HepG2 (cell line): ENCODE data around the gene RPRML. TPM values are rescaled to one million over a fixed set of nuclear protein-coding genes. Genes with fewer than 3 reads are reported as not detected.
A peak's percentile ranks its signal among the peaks of the same experiment; 100 is the strongest.

ENCODE experiments used
- AHDC1 ChIP-seq: sonication (generic); formaldehyde crosslinking; IDR thresholded peaks from 2 replicates; pipeline ENCODE4 v1.5.1; 2020; ENCODE audit warnings: mild to moderate bottlenecking, missing genetic modification reagents, borderline replicate concordance
- CENPBD1 ChIP-seq: sonication (generic); formaldehyde crosslinking; IDR thresholded peaks from 2 replicates; pipeline ENCODE4 v1.8.0; 2022; ENCODE audit warnings: missing genetic modification reagents, low read depth, mild to moderate bottlenecking, borderline replicate concordance
- CREBL2 ChIP-seq: sonication (generic); formaldehyde crosslinking; IDR thresholded peaks from 2 replicates; pipeline ENCODE4 v1.8.1; 2023; ENCODE audit warnings: missing genetic modification reagents, mild to moderate bottlenecking, borderline replicate concordance
- CREM ChIP-seq, 2 experiments: sonication (generic) in 1 of 2; formaldehyde crosslinking in 1 of 2; IDR thresholded peaks; 2 replicates each; pipeline versions ENCODE4 v1.4.0 to v1.6.1; 2016 to 2020; ENCODE audit warnings: antibody characterized with exemption in 1 of 2, mild to moderate bottlenecking in 1 of 2, missing genetic modification reagents in 1 of 2
- GMEB2 ChIP-seq: IDR thresholded peaks from 2 replicates; pipeline ENCODE4 v1.6.1; 2016; ENCODE audit warnings: missing biosample characterization, missing genetic modification reagents, low read depth
- HOXA5 ChIP-seq: sonication (generic); formaldehyde crosslinking; IDR thresholded peaks from 2 replicates; pipeline ENCODE4 v1.4.0; 2020; ENCODE audit warnings: missing genetic modification reagents
- NCOA5 ChIP-seq: sonication (generic); formaldehyde crosslinking; IDR thresholded peaks from 2 replicates; pipeline ENCODE4 v1.4.0; 2020; ENCODE audit warnings: missing genetic modification reagents
- NONO ChIP-seq, 2 experiments: fragments of 450-650 bp in 1 of 2; sonication (generic) in 1 of 2; formaldehyde crosslinking in 1 of 2; IDR thresholded peaks in 1 of 2; conservative IDR thresholded peaks in 1 of 2; 2 replicates each; pipeline versions ENCODE4 v1.6.1 to v1.8.0; 2017 to 2022; ENCODE audit warnings: mild to moderate bottlenecking in 1 of 2, missing genetic modification reagents in 1 of 2, moderate library complexity in 1 of 2
- PLSCR1 ChIP-seq: sonication (generic); formaldehyde crosslinking; IDR thresholded peaks from 2 replicates; pipeline ENCODE4 v1.5.0; 2020; ENCODE audit warnings: missing genetic modification reagents, mild to moderate bottlenecking, borderline replicate concordance
- SP4 ChIP-seq: sonication (generic); formaldehyde crosslinking; IDR thresholded peaks from 2 replicates; pipeline ENCODE4 v1.8.1; 2023; ENCODE audit warnings: mild to moderate bottlenecking, missing genetic modification reagents
- TSC22D2 ChIP-seq: sonication (generic); formaldehyde crosslinking; IDR thresholded peaks from 2 replicates; pipeline ENCODE4 v1.5.1; 2020; ENCODE audit warnings: missing genetic modification reagents, mild to moderate bottlenecking, borderline replicate concordance
- ZBTB3 ChIP-seq: sonication (generic); formaldehyde crosslinking; IDR thresholded peaks from 2 replicates; pipeline ENCODE4 v1.4.0; 2020; ENCODE audit warnings: low read depth, mild to moderate bottlenecking, moderate library complexity, missing genetic modification reagents, borderline replicate concordance
- ZFAT ChIP-seq: sonication (generic); formaldehyde crosslinking; conservative IDR thresholded peaks from 2 replicates; pipeline ENCODE4 v1.8.1; 2023; ENCODE audit warnings: missing genetic modification reagents, inconsistent platforms
- ZNF235 ChIP-seq: sonication (generic); formaldehyde crosslinking; IDR thresholded peaks from 2 replicates; pipeline ENCODE4 v1.8.1; 2023; ENCODE audit warnings: mild to moderate bottlenecking, missing genetic modification reagents, borderline replicate concordance
- ZNF75D ChIP-seq: sonication (generic); formaldehyde crosslinking; IDR thresholded peaks from 2 replicates; pipeline ENCODE4 v1.8.1; 2023; ENCODE audit warnings: missing genetic modification reagents, mild to moderate bottlenecking, borderline replicate concordance
- polyA plus RNA-seq, 8 experiments: library from polyadenylated mRNA; depleted of rRNA in 3 of 8; stranded (reverse) in 7 of 8; unstranded in 1 of 8; fragments of >200 nt; fragmentation: Illumina TruSeq in 4 of 8; extraction: Trizol in 4 of 8; gene quantifications; 2 replicates each; pipeline versions ENCODE4 v1.2.1 to v1.2.3, GENCODE V29; 2011 to 2016; ENCODE audit warnings: low read depth in 4 of 8, missing spikeins in 1 of 8, mixed read lengths in 1 of 8; ENCODE audit not compliant: insufficient read depth in 1 of 8
- total RNA-seq, 5 experiments: library from RNA; depleted of rRNA; stranded (reverse); fragments of >200 nt; fragmentation: Illumina TruSeq; extraction: Trizol; gene quantifications; 2 replicates each; pipeline ENCODE4 v1.2.3, GENCODE V29; 2016; ENCODE audit warnings: low read depth in 1 of 5
- TF ChIP-seq, protein P1 (sequence below): sonication (generic); formaldehyde crosslinking; IDR thresholded peaks from 2 replicates; pipeline ENCODE4 v1.5.1; 2020; ENCODE audit warnings: missing genetic modification reagents, mild to moderate bottlenecking, borderline replicate concordance

The RPRML gene
- total and polyA plus RNA-seq, 2 of the 13 experiments (the other 11 are each of a cell fraction or from before 2014, with no cell fraction given): not detected

- TF ChIP-seq CENPBD1 (CRISPR knock-in tag): no peak
- no peak for TF ChIP-seq NONO (IDR thresholded peaks at IDR 0.05)
- TF ChIP-seq NONO (CRISPR knock-in tag; conservative IDR thresholded peaks at IDR 0.05): peak; percentile 83
- no peak for TF ChIP-seq ZNF235 (CRISPR knock-in tag)
- no peak for TF ChIP-seq PLSCR1
- TF ChIP-seq HOXA5 (CRISPR knock-in tag): peak; percentile 68; the same call in 1 of the 2 replicates
- TF ChIP-seq NCOA5 (CRISPR knock-in tag): no peak
- TF ChIP-seq CREBL2 (CRISPR knock-in tag): no peak
- TF ChIP-seq ZBTB3 (CRISPR knock-in tag): no peak
- TF ChIP-seq, protein P1, sequence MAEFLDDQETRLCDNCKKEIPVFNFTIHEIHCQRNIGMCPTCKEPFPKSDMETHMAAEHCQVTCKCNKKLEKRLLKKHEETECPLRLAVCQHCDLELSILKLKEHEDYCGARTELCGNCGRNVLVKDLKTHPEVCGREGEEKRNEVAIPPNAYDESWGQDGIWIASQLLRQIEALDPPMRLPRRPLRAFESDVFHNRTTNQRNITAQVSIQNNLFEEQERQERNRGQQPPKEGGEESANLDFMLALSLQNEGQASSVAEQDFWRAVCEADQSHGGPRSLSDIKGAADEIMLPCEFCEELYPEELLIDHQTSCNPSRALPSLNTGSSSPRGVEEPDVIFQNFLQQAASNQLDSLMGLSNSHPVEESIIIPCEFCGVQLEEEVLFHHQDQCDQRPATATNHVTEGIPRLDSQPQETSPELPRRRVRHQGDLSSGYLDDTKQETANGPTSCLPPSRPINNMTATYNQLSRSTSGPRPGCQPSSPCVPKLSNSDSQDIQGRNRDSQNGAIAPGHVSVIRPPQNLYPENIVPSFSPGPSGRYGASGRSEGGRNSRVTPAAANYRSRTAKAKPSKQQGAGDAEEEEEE (CRISPR knock-in tag): no peak; the same call in 1 of the 2 replicates
- TF ChIP-seq GMEB2: no peak
- no peak for TF ChIP-seq SP4
- TF ChIP-seq ZNF75D (CRISPR knock-in tag): no peak
- TF ChIP-seq CREM (IDR thresholded peaks at IDR 0.05): no peak
- no peak for TF ChIP-seq CREM (CRISPR knock-in tag; IDR thresholded peaks at IDR 0.05)
- peak; percentile 79; the same call in 1 of the 2 replicates for TF ChIP-seq TSC22D2 (CRISPR knock-in tag)
- no peak for TF ChIP-seq ZFAT (CRISPR knock-in tag)
- no peak for TF ChIP-seq AHDC1
These were observed 38.2 kb downstream of the RPRML start (continued) for GRCh38 chr17:46940692-46941404.
